H9 (cell line): ENCODE data around the gene TRIM68. TPM values are rescaled to one million over a fixed set of nuclear protein-coding genes. Genes with fewer than 3 reads are reported as not detected.

ENCODE experiments used
- DNase-seq: peaks from one replicate; pipeline ENCODE4 v3.0.0-alpha.2; 2017
- H2AFZ ChIP-seq: one replicate; pipeline ENCODE4 v1.6.1; 2013; ENCODE audit warnings: mild to moderate bottlenecking, low read length, control low read depth, moderate library complexity
- H2AK5ac ChIP-seq: 2 replicates; pipeline ENCODE4 v1.6.1; 2013; ENCODE audit warnings: low read length, control low read depth, mixed read lengths; ENCODE audit not compliant: insufficient read length
- H2BK120ac ChIP-seq: one replicate; pipeline ENCODE4 v1.6.1; 2013; ENCODE audit warnings: low read depth, mild to moderate bottlenecking, low read length, control low read depth, inconsistent platforms; ENCODE audit not compliant: poor library complexity, severe bottlenecking
- H2BK12ac ChIP-seq: 2 replicates; pipeline ENCODE4 v1.6.1; 2013; ENCODE audit warnings: low read length, control low read depth, mixed read lengths, low read depth; ENCODE audit not compliant: insufficient read length
- H2BK15ac ChIP-seq: 2 replicates; pipeline ENCODE4 v1.6.1; 2013; ENCODE audit warnings: low read depth, low read length, control low read depth
- H2BK20ac ChIP-seq: one replicate; pipeline ENCODE4 v1.6.1; 2013; ENCODE audit warnings: low read depth, mild to moderate bottlenecking, low read length, control low read depth, inconsistent platforms; ENCODE audit not compliant: poor library complexity, severe bottlenecking
- H2BK5ac ChIP-seq: 2 replicates; pipeline ENCODE4 v1.6.1; 2013; ENCODE audit warnings: low read length, control low read depth, mixed read lengths; ENCODE audit not compliant: insufficient read length
- H3K14ac ChIP-seq: 2 replicates; pipeline ENCODE4 v1.6.1; 2013; ENCODE audit warnings: low read length, control low read depth; ENCODE audit not compliant: insufficient read depth
- H3K18ac ChIP-seq: 2 replicates; pipeline ENCODE4 v1.6.1; 2013; ENCODE audit warnings: low read depth, mild to moderate bottlenecking, mixed read lengths, low read length, control low read depth; ENCODE audit not compliant: insufficient read length
- H3K23ac ChIP-seq: 2 replicates; pipeline ENCODE4 v1.6.1; 2013; ENCODE audit warnings: low read length, control low read depth, mixed read lengths, low read depth; ENCODE audit not compliant: insufficient read length
- H3K23me2 ChIP-seq: 2 replicates; pipeline ENCODE4 v1.6.1; 2013; ENCODE audit warnings: low read depth, mild to moderate bottlenecking, mixed read lengths, low read length, control low read depth; ENCODE audit not compliant: insufficient read length, poor library complexity, severe bottlenecking
- H3K27ac ChIP-seq: 2 replicates; pipeline ENCODE4 v1.5.1; 2013; ENCODE audit warnings: low read length, control low read depth, mixed read lengths, low read depth; ENCODE audit not compliant: insufficient read length
- H3K27me3 ChIP-seq: 2 replicates; pipeline ENCODE4 v1.6.1; 2013; ENCODE audit warnings: low read length, control low read depth, inconsistent platforms; ENCODE audit not compliant: insufficient read depth
- H3K4ac ChIP-seq: 2 replicates; pipeline ENCODE4 v1.6.1; 2013; ENCODE audit warnings: low read depth, mild to moderate bottlenecking, control low read depth, inconsistent platforms, low read length, moderate library complexity
- H3K4me1 ChIP-seq: 2 replicates; pipeline ENCODE4 v1.6.1; 2013; ENCODE audit warnings: low read length, control low read depth, inconsistent platforms; ENCODE audit not compliant: insufficient read depth
- H3K4me2 ChIP-seq: 2 replicates; pipeline ENCODE4 v1.6.1; 2013; ENCODE audit warnings: low read length, control low read depth, mixed read lengths; ENCODE audit not compliant: insufficient read length, insufficient read depth
- H3K56ac ChIP-seq: 2 replicates; pipeline ENCODE4 v1.6.1; 2013; ENCODE audit warnings: low read depth, mild to moderate bottlenecking, mixed read lengths, low read length, control low read depth; ENCODE audit not compliant: insufficient read length
- H3K79me1 ChIP-seq: 2 replicates; pipeline ENCODE4 v1.6.1; 2013; ENCODE audit warnings: low read depth, mild to moderate bottlenecking, moderate library complexity, low read length, control low read depth, inconsistent platforms; ENCODE audit not compliant: insufficient read depth, poor library complexity, severe bottlenecking
- H3K79me2 ChIP-seq: 2 replicates; pipeline ENCODE4 v1.6.1; 2013; ENCODE audit warnings: low read length, control low read depth, inconsistent platforms; ENCODE audit not compliant: insufficient read depth
- H3K9ac ChIP-seq: 2 replicates; pipeline ENCODE4 v1.6.1; 2013; ENCODE audit warnings: low read length, control low read depth, mixed read lengths; ENCODE audit not compliant: insufficient read length; ENCODE audit errors: extremely low read depth
- H3K9me3 ChIP-seq: one replicate; pipeline ENCODE4 v1.6.1; 2013; ENCODE audit warnings: low read depth, low read length, inconsistent platforms; ENCODE audit not compliant: control insufficient read depth
- H3T11ph ChIP-seq: one replicate; pipeline ENCODE4 v1.6.1; 2013; ENCODE audit warnings: mild to moderate bottlenecking, low read length, control low read depth, inconsistent platforms
- H4K20me1 ChIP-seq: one replicate; pipeline ENCODE4 v1.6.1; 2013; ENCODE audit not compliant: control insufficient read depth, insufficient read length, insufficient read depth
- H4K5ac ChIP-seq: 2 replicates; pipeline ENCODE4 v1.6.1; 2013; ENCODE audit warnings: low read depth, mild to moderate bottlenecking, mixed read lengths, low read length, control low read depth; ENCODE audit not compliant: insufficient read length
- H4K8ac ChIP-seq: replicated peaks from 2 replicates; pipeline ENCODE4 v1.6.1; 2013; ENCODE audit warnings: low read length, control low read depth, mixed read lengths, low read depth; ENCODE audit not compliant: insufficient read length
- H4K91ac ChIP-seq: 2 replicates; pipeline ENCODE4 v1.6.1; 2013; ENCODE audit warnings: low read depth, mild to moderate bottlenecking, moderate library complexity, mixed read lengths, low read length, control low read depth; ENCODE audit not compliant: insufficient read length
- H3K27ac Mint-ChIP-seq, 3 experiments: 2 replicates in 2 of 3; 3 replicates in 1 of 3; pipeline ENCODE4 v1.8.0; 2020 to 2021; ENCODE audit warnings: mixed read lengths in 3 of 3, mild to moderate bottlenecking in 1 of 3, moderate library complexity in 1 of 3
- H3K27me3 Mint-ChIP-seq: 2 replicates; pipeline ENCODE4 v1.8.0; 2021; ENCODE audit warnings: low read depth, mild to moderate bottlenecking, moderate library complexity, mixed read lengths
- H3K36me3 Mint-ChIP-seq, 3 experiments: 2 replicates in 2 of 3; 3 replicates in 1 of 3; pipeline ENCODE4 v1.8.0; 2020 to 2021; ENCODE audit warnings: low read depth in 3 of 3, mixed read lengths in 3 of 3; ENCODE audit not compliant: insufficient read depth in 1 of 3
- H3K4me1 Mint-ChIP-seq, 2 experiments: 2 replicates each; pipeline ENCODE4 v1.8.0; 2020; ENCODE audit warnings: mixed read lengths in 2 of 2
- H3K4me3 Mint-ChIP-seq, 2 experiments: 2 replicates in 1 of 2; 3 replicates in 1 of 2; pipeline ENCODE4 v1.8.0; 2020 to 2021; ENCODE audit warnings: mild to moderate bottlenecking in 2 of 2, mixed read lengths in 2 of 2, moderate library complexity in 1 of 2
- H3K9me3 Mint-ChIP-seq, 2 experiments: 2 replicates in 1 of 2; 3 replicates in 1 of 2; pipeline ENCODE4 v1.8.0; 2020; ENCODE audit warnings: mild to moderate bottlenecking in 2 of 2, mixed read lengths in 2 of 2, moderate library complexity in 1 of 2
- CTCF ChIP-seq: fragments of 200-600 bp; sonication (generic); conservative IDR thresholded peaks from 3 replicates; pipeline ENCODE4 v1.8.0; 2021; ENCODE audit warnings: antibody characterized with exemption, mild to moderate bottlenecking
- WGBS: extraction: QIAGEN DNeasy Blood & Tissue Kit; methylation state at CpG from one replicate; pipeline ENCODE4 v1.1.7; 2013; ENCODE audit warnings: missing lambda C conversion rate, low lambda C conversion rate, mixed read lengths; ENCODE audit not compliant: insufficient read length; ENCODE audit errors: extremely low coverage; 5-methylcytosine and 5-hydroxymethylcytosine counted together
- total RNA-seq: library from RNA; stranded (reverse); gene quantifications from 2 replicates; pipeline ENCODE4 v1.2.1, GENCODE V29; 2021

Gene TRIM68
- total RNA-seq, 1 experiment from 2014 or later, result 9.9 TPM

- H2BK12ac ChIP-seq, result no peak overlapping the region
- WGBS, result no CpG with 5 or more reads among the region's 6 CpGs
- no peak overlapping the region for H3K56ac ChIP-seq
- H4K8ac ChIP-seq, result no peak overlapping the region
- peaks cover 7 to 9% of the 10 kb centered on the region in 2 experiments for H3K4me1 Mint-ChIP-seq
- H3K27ac Mint-ChIP-seq, result no peak overlapping the region; a peak in 1 of 7 replicates
- H3K79me1 ChIP-seq, result no peaks in the 10 kb centered on the region
- TF ChIP-seq CTCF, result no peak
- H4K91ac ChIP-seq, result no peak overlapping the region
- no peak overlapping the region for H3T11ph ChIP-seq
- no peaks in the 10 kb centered on the region for H3K79me2 ChIP-seq
- DNase-seq, result no peak
- H3K27me3 ChIP-seq, result no peaks in the 10 kb centered on the region
- H3K23me2 ChIP-seq, result no peaks in the 10 kb centered on the region
- H3K14ac ChIP-seq, result no peak overlapping the region
- H3K4me1 ChIP-seq, result no peaks in the 10 kb centered on the region
- H3K27me3 Mint-ChIP-seq, result peaks cover 13% of the 10 kb centered on the region
- H3K23ac ChIP-seq, result no peak overlapping the region
- no peak overlapping the region for H2AFZ ChIP-seq
- H3K27ac ChIP-seq, result no peak overlapping the region
- H3K4ac ChIP-seq, result no peak overlapping the region
- H3K4me3 Mint-ChIP-seq, result peak overlapping the region; percentile 82 to 88
- no peak overlapping the region for H4K5ac ChIP-seq
- peaks cover under 1 to 4% (median 2%) of the 10 kb centered on the region in 3 experiments; a peak in 4 of 7 replicates for H3K36me3 Mint-ChIP-seq
- no peak overlapping the region for H2BK20ac ChIP-seq
- no peaks in the 10 kb centered on the region for H3K9me3 Mint-ChIP-seq
- H3K9me3 ChIP-seq, result no peaks in the 10 kb centered on the region
- H4K20me1 ChIP-seq, result no peaks in the 10 kb centered on the region
- H2BK120ac ChIP-seq, result no peak overlapping the region
- H2BK15ac ChIP-seq, result no peak overlapping the region
- H3K4me2 ChIP-seq, result peak overlapping the region; percentile 62
- H3K9ac ChIP-seq, result peak overlapping the region; percentile 1
- no peak overlapping the region for H3K18ac ChIP-seq
- no peak overlapping the region for H2BK5ac ChIP-seq
- H2AK5ac ChIP-seq, result no peak overlapping the region
Measured at GRCh38 chr11:4607096-4607495, 935 bp downstream of the TRIM68 start.
